ENCODE data around the gene SPEM1. TPM values are rescaled to one million over a fixed set of nuclear protein-coding genes. Genes with fewer than 3 reads are reported as not detected.

The SPEM1 gene
- total RNA-seq, 1 donor from 2014 or later: not detected

- H3K4me3 Mint-ChIP-seq (ENCODE audit: unreplicated experiment): no peak overlapping the region
- H3K36me3 Mint-ChIP-seq (ENCODE audit: unreplicated experiment): peaks cover 12% of the 10 kb centered on the region
- no peaks in the 10 kb centered on the region for H3K4me1 Mint-ChIP-seq (ENCODE audit: unreplicated experiment)
- H3K9me3 Mint-ChIP-seq (ENCODE audit: unreplicated experiment): no peaks in the 10 kb centered on the region
- H3K27ac Mint-ChIP-seq (ENCODE audit: unreplicated experiment): no peak overlapping the region
- H3K27me3 Mint-ChIP-seq (ENCODE audit: unreplicated experiment): no peaks in the 10 kb centered on the region
- DNase-seq (ENCODE audit: extremely low spot score, unreplicated experiment): no peak
- TF ChIP-seq CTCF (IDR thresholded peaks at IDR 0.05): no peak
Observed at GRCh38 chr17:7418472-7419152, 1.5 kb upstream of the SPEM1 start.

- no peak for TF ChIP-seq CTCF (IDR thresholded peaks at IDR 0.05)
- Mint-ChIP-seq H3K4me3 (ENCODE audit: unreplicated experiment) (no peak overlapping the region), H3K27me3 (ENCODE audit: unreplicated experiment) (no peaks in the 10 kb centered on the region), H3K27ac (ENCODE audit: unreplicated experiment) (no peak overlapping the region), H3K4me1 (ENCODE audit: unreplicated experiment) (no peaks in the 10 kb centered on the region), H3K36me3 (ENCODE audit: unreplicated experiment) (peaks cover 6% of the 10 kb centered on the region), H3K9me3 (ENCODE audit: unreplicated experiment) (no peaks in the 10 kb centered on the region)
- DNase-seq (ENCODE audit: extremely low spot score, unreplicated experiment): no peak
Observed at GRCh38 chr17:7421186-7421585, 1.1 kb downstream of the SPEM1 start.

- Mint-ChIP-seq H3K27ac (ENCODE audit: unreplicated experiment) (no peak overlapping the region), H3K4me3 (ENCODE audit: unreplicated experiment) (no peak overlapping the region), H3K4me1 (ENCODE audit: unreplicated experiment) (no peaks in the 10 kb centered on the region), H3K36me3 (ENCODE audit: unreplicated experiment) (no peaks in the 10 kb centered on the region), H3K9me3 (ENCODE audit: unreplicated experiment) (no peaks in the 10 kb centered on the region), H3K27me3 (ENCODE audit: unreplicated experiment) (no peaks in the 10 kb centered on the region)
- no peak for DNase-seq (ENCODE audit: extremely low spot score, unreplicated experiment)
- TF ChIP-seq CTCF (IDR thresholded peaks at IDR 0.05): no peak
Observed at GRCh38 chr17:7423679-7424078, 3.6 kb downstream of the SPEM1 start.

- H3K27ac Mint-ChIP-seq (ENCODE audit: unreplicated experiment): no peak within 1 kb of the TSS
- TF ChIP-seq CTCF (IDR thresholded peaks at IDR 0.05): no peak
- H3K36me3 Mint-ChIP-seq (ENCODE audit: unreplicated experiment): no peaks in the 10 kb centered on the region
- no peaks in the 10 kb centered on the region for H3K4me1 Mint-ChIP-seq (ENCODE audit: unreplicated experiment)
- no peak within 1 kb of the TSS for H3K4me3 Mint-ChIP-seq (ENCODE audit: unreplicated experiment)
- H3K9me3 Mint-ChIP-seq (ENCODE audit: unreplicated experiment): no peaks in the 10 kb centered on the region
- no peak for DNase-seq (ENCODE audit: extremely low spot score, unreplicated experiment)
- H3K27me3 Mint-ChIP-seq (ENCODE audit: unreplicated experiment): no peaks in the 10 kb centered on the region
Observed at GRCh38 chr17:7425316-7425715, 5.2 kb downstream of the SPEM1 start, which contains the start of gene SPEM2. Gene SPEM2 (plus strand): TSS chr17:7425616. CDS start chr17:7425689, 73 bp downstream.

- Mint-ChIP-seq H3K9me3 (ENCODE audit: unreplicated experiment) (no peaks in the 10 kb centered on the region), H3K4me3 (ENCODE audit: unreplicated experiment) (no peak overlapping the region), H3K27me3 (ENCODE audit: unreplicated experiment) (no peaks in the 10 kb centered on the region), H3K4me1 (ENCODE audit: unreplicated experiment) (no peaks in the 10 kb centered on the region), H3K27ac (ENCODE audit: unreplicated experiment) (no peak overlapping the region), H3K36me3 (ENCODE audit: unreplicated experiment) (no peaks in the 10 kb centered on the region)
- DNase-seq (ENCODE audit: extremely low spot score, unreplicated experiment): no peak
- TF ChIP-seq CTCF (IDR thresholded peaks at IDR 0.05): no peak
Observed at GRCh38 chr17:7425756-7426155, 5.6 kb downstream of the SPEM1 start.

All from osteocyte (in vitro differentiated cells).